PC-9 (cell line): Measurements from ENCODE around the gene PTPRT.

Experiments
- EZH2 ChIP-seq: fragments of 200-600 bp; sonication (generic); IDR thresholded peaks from 2 replicates; pipeline ENCODE4 v1.8.0; 2017; ENCODE audit warnings: antibody characterized with exemption, low read depth
- TF ChIP-seq, protein P1 (sequence below): fragments of 200-600 bp; sonication (generic); conservative IDR thresholded peaks from 2 replicates; pipeline ENCODE4 v1.6.1; 2017; ENCODE audit warnings: mixed run types, antibody characterized with exemption, mild to moderate bottlenecking, moderate library complexity

- TF ChIP-seq, protein P1, sequence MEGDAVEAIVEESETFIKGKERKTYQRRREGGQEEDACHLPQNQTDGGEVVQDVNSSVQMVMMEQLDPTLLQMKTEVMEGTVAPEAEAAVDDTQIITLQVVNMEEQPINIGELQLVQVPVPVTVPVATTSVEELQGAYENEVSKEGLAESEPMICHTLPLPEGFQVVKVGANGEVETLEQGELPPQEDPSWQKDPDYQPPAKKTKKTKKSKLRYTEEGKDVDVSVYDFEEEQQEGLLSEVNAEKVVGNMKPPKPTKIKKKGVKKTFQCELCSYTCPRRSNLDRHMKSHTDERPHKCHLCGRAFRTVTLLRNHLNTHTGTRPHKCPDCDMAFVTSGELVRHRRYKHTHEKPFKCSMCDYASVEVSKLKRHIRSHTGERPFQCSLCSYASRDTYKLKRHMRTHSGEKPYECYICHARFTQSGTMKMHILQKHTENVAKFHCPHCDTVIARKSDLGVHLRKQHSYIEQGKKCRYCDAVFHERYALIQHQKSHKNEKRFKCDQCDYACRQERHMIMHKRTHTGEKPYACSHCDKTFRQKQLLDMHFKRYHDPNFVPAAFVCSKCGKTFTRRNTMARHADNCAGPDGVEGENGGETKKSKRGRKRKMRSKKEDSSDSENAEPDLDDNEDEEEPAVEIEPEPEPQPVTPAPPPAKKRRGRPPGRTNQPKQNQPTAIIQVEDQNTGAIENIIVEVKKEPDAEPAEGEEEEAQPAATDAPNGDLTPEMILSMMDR: no peak
- no peak for TF ChIP-seq EZH2
Observed at GRCh38 chr20:42894483-42894882, 295.2 kb downstream of the PTPRT start.
